ENCODE data around the gene CDX2. TPM values are rescaled to one million over a fixed set of nuclear protein-coding genes. Genes with fewer than 3 reads are reported as not detected.

CDX2 gene
- total and polyA plus RNA-seq, 9 of the 15 experiments (the other 6 are each of a cell fraction or from before 2014, with no cell fraction given), result 0.04 TPM; not detected in 8

- 0% methylated on average over 1 of the region's 4 CpGs for WGBS (ENCODE audit: insufficient coverage, low coverage, missing lambda C conversion rate)
These were observed 43.3 kb upstream of the CDX2 start for GRCh38 chr13:28012383-28012782.

More at GRCh38 chr13:28012383-28012782, 43.3 kb upstream of the CDX2 start:
- Histone ChIP-seq H3K4me3 (no peak overlapping the region), H4K20me1 (replicated peaks; ENCODE audit: control insufficient read depth, insufficient read depth, low read length) (no peaks in the 10 kb centered on the region), H3K9me3 (replicated peaks; ENCODE audit: control insufficient read depth, insufficient read depth, low read depth, low read length) (no peaks in the 10 kb centered on the region), H3K4me2 (ENCODE audit: insufficient read depth, low read length) (no peak overlapping the region), H3K9me1 (ENCODE audit: control insufficient read depth, insufficient read depth, low read length) (no peaks in the 10 kb centered on the region), H3K79me2 (ENCODE audit: control insufficient read depth, insufficient read depth, low read length) (no peaks in the 10 kb centered on the region), H2AFZ (ENCODE audit: low read depth, low read length) (no peak overlapping the region), H3K27ac (ENCODE audit: extremely low read depth, low read depth, low read length) (no peak overlapping the region), H3K4me1 (replicated peaks in 1 of 2; ENCODE audit: control insufficient read depth in 2 of 2, insufficient read depth in 2 of 2, low read length in 2 of 2) (no peaks in the 10 kb centered on the region), H3K27me3 (ENCODE audit: control insufficient read depth in 2 of 2, insufficient read depth in 2 of 2, low read length in 2 of 2) (no peaks in the 10 kb centered on the region; a peak in 1 of 5 replicates), H3K9ac (ENCODE audit: insufficient read depth in 1 of 2, low read depth in 2 of 2, low read length in 2 of 2) (no peak overlapping the region), H3K36me3 (ENCODE audit: control insufficient read depth, insufficient read depth, low read length) (no peaks in the 10 kb centered on the region)
- no peak for FAIRE-seq
- CTCF ChIA-PET (ENCODE audit: low intra/inter-chr PET ratio), result no interaction called here
- no TSS peak for BruUV-seq (replicated peaks)
- no peak for DNase-seq (ENCODE audit: extremely low read depth in 1 of 4, low spot score in 3 of 4)
- in situ Hi-C loops (cut with MboI) (no loop called here), intact Hi-C loops (cut with micrococcal nuclease) (no loop called here)
- POLR2A ChIA-PET, result interaction anchor here (0.6 kb wide), 1 partner anchor 367 kb away, joined by 3 read pairs; no protein-coding TSS in a partner anchor
- no peak for ATAC-seq
- no peak for TF ChIP-seq NKRF (IDR thresholded peaks at IDR 0.05; ENCODE audit: borderline replicate concordance)

Measured in K562 (cell line).